GM21723 (cell line): ENCODE measurements around the gene HTR3A.
"Not testable (repeated sequence)": the region's sequence is repeated elsewhere in the genome, so short reads cannot be mapped to it uniquely, and the experiment has no call there.

Experiments
- ATAC-seq: cut with Tn5 transposase; IDR thresholded peaks from one replicate; pipeline ENCODE4 v1.9.1; 2021; ENCODE audit warnings: mild to moderate bottlenecking, moderate library complexity; ENCODE audit not compliant: unreplicated experiment

The HTR3A gene

DNA sequence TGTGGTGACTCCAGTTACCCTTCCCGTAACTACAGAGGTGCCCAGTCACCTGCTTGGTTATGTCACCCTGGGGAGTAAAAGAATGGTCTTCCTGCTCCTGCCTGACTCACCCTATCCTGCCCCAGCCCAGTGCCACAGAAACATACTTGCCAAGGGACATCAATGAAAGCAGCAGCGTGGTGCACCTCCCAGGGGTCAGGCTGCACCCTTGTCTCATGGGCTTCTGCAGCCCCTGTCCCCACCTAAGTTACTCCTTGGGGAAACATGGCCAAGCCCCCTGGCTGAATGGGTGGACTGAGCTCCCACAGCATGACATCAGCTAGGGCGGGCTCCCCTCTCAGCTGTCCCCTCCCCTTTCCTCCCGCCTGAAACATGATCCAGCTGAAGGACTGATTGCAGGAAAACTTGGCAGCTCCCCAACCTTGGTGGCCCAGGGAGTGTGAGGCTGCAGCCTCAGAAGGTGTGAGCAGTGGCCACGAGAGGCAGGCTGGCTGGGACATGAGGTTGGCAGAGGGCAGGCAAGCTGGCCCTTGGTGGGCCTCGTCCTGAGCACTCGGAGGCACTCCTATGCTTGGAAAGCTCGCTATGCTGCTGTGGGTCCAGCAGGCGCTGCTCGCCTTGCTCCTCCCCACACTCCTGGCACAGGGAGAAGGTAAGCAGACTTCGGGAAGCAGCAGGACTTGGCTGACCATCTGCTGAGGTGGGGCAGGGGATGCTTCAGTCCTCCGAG, at the start of gene HTR3A:
TSS of gene HTR3A (plus strand) at position 368 of the 730 bp plus-strand sequence. CDS start at position 586, 218 bp downstream.
- ATAC-seq = no peak

DNA sequence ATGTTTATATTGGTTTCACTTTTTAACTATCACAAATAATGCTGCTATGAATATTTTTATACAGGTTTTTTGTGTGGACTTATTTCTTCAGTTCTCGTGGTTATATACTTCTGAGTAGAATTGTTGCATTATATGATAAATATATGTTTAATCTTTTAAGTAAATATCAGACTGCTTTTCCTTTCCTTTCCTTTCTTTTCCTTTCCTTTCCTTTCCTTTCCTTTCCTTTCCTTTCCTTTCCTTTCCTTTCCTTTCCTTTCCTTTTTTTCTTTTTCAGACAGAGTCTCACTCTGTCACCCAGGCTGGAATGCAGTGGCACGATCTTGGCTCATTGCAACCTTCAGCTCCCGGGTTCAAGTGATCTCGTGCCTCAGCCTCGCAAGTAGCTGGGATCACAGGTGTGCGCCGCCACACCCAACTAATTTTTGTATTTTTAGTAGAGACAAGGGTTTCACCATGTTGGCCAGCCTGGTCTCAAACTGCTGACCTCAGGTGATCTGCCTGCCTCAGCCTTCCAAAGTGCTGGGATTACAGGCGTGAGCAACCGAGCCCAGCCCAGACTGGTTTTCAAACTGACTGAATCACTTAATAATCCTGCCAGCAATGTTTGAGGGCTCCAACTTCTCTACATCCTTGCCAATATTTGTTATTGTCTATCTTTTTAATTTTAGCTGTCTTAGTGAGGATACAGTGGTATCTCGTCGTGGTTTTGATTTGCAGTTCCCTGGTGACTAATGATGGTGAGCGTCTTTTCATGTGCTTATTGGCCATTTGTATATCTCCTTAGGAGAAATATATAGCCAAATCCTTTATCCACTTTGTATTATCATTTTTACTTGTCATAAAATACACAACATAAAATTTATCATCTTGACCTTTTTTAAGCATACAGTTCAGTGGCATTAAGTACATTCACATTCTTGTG, 48.4 kb upstream of the HTR3A start:
- ATAC-seq = no peak

- ATAC-seq = no peak
Measured at GRCh38 chr11:113928311-113928710, 46.6 kb upstream of the HTR3A start.

GRCh38 chr11:113932788-113933187, 42.1 kb upstream of the HTR3A start:
- no peak for ATAC-seq

GRCh38 chr11:113934193-113934592, 40.7 kb upstream of the HTR3A start:
- ATAC-seq = not testable (repeated sequence)

GRCh38 chr11:113934761-113935160, 40.1 kb upstream of the HTR3A start:
- no peak for ATAC-seq

DNA sequence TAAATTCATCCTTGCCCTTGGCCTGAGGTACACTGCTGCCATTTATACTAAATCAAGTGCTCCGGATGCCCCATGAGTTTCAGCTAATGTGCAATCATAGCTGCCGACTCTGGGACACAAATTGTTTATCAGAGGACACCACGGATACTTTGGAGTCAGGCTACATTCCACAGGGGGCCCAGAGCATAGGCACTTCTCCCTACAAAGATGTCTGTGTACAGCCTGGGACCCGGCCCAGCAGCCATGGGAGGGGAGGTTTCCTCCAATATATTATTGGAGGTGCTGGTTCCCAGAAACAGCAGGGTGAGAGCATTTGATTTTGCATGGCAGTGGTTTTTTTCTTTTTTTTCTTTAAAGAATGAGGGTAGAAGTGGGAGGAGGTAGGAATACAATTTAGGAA, 39.0 kb upstream of the HTR3A start:
- ATAC-seq = no peak

DNA sequence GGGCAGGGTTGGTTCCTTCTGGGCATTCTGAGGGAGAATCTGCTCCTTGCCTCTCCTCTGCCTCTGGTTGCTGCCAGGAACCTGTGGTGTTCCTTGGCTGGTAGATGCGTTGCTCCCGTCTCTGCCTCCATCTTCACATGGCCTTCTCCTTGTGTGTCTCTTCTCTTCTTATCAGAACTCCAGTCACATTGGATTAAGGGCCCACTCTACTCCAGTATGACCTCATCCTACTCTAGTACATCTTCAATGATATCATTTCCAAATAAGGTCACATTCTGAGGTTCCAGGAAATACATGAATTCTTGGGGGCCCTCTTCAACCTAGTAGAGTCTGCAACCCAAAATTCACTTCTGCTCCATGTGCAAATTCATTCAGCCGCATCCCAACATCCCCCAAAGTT, 37.0 kb upstream of the HTR3A start:
- no peak for ATAC-seq

DNA sequence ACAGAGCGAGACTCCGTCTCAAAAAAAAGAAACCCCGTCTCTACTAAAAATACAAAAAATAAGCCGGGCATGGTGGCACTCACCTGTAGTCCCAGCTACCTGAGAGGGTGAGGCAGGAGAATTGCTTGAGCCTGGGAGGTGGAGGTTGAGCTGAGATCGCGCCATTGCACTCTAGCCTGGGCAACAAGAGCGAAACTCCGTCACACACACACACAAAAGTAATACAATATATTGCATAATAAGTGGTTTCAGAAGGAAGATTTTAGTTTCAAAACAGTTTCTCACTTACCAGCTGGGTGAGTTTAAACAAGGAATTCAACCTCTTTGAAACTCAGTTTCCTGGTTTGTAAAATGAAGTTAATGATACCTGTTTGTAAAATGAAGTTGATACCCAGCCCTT, 32.7 kb upstream of the HTR3A start:
- ATAC-seq = no peak

DNA sequence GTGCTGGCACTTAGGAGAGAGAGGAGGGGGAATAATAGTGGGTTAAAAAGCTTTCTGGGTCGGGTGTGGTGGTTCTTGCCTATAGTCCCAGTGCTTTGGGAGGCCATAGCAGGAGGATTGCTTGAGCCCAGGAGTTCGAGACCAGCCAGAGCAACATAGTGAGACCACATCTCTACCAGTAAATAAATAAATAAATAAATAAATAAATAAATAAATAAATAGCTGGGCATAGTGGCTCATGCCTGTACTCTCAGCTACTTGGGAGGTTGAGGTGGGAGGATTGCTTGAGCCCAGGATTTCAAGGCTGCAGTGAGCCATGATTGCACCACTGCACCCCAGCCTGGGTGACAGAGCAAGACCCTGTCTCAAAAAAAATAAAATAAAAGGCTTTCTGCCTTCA, 28.7 kb upstream of the HTR3A start:
- not testable (repeated sequence) for ATAC-seq

GRCh38 chr11:113947994-113948393, 26.9 kb upstream of the HTR3A start:
- no peak for ATAC-seq

GRCh38 chr11:113949891-113950290, 25.0 kb upstream of the HTR3A start:
- no peak for ATAC-seq

DNA sequence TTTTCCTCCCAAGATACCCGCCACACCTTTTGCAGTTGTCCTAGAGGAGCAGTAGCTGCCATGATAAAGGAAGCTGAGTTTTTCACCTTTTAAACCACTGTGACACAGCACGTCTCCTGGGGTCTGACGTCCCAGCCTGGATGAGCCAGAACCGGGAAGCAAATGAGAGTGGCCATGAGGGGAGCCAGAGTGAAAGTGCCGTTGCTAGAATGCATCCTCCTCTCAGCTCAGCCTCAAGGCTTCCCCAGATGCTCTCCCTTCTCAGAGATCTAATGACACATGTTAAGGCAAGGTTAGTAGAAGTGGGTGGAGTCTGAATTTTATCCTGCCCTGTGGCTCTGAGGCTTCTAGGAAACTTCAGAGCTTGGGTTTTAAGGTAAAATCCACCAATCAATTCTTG, 23.4 kb upstream of the HTR3A start:
- no peak for ATAC-seq

DNA sequence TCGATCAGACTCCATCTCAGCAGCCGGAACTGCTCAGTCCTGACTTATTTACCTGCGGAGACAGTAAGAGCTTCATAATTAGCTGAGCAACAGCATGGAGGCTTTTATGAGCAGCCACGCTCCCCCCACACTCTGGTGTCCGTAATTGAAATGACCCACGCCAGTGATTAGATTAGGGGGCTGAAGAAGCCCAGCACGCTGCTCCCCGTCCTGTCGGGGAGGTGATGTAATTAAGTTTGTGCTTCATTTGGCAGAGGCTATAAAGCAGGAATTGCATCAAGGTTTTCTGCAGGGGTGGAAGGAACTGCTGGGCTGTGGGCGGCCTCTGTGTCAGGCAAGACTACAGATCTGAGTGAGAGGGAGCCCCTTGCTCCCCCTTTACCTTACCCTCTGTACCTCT, 22.8 kb upstream of the HTR3A start:
- ATAC-seq = no peak

DNA sequence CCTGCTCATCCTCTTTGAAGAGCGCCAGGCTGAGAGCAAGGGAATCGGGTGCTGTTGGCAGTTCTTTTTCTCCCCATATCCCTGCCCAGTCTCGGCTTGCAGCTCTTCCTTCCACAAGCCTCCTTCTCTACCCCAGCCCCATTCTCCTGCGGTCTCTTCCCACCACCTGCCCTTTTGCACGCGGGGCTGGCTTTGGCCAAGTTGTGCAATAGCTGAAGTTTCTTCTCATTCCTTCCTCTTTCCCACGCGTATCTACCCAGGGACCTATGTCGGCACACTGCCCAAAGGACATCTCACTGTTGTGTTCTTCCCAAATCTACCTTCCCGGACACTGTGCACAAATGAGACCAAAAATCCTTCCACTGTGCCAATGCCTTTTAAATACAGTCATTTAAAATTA, 22.3 kb upstream of the HTR3A start:
- ATAC-seq = no peak

GRCh38 chr11:113954235-113954634, 20.7 kb upstream of the HTR3A start:
- ATAC-seq = no peak

DNA sequence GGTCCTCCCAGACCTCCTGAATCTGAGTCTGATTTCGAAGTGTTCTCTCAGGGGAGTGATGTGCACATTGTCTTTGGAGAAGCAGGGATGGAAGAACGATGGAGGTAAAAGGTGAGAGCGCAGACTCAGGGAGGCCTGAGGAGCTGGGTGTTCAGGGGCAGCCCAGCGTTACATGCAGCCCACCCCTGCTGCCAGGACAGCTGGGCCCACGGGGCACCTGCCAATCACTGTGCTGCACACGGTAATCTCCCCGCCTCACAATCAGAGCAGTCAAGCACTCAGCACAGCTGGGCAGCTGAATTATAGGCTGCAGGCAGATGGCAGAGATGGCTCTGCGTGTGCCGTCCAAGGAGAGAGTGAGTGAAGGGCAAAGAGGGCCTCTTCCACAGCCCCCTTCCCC, 17.9 kb upstream of the HTR3A start:
- ATAC-seq = no peak

- ATAC-seq = no peak
Measured at GRCh38 chr11:113960702-113961330, 14.1 kb upstream of the HTR3A start.

GRCh38 chr11:113967361-113967760, 7.5 kb upstream of the HTR3A start:
- ATAC-seq = no peak

GRCh38 chr11:113971506-113972195, 3.3 kb upstream of the HTR3A start:
- ATAC-seq = no peak

DNA sequence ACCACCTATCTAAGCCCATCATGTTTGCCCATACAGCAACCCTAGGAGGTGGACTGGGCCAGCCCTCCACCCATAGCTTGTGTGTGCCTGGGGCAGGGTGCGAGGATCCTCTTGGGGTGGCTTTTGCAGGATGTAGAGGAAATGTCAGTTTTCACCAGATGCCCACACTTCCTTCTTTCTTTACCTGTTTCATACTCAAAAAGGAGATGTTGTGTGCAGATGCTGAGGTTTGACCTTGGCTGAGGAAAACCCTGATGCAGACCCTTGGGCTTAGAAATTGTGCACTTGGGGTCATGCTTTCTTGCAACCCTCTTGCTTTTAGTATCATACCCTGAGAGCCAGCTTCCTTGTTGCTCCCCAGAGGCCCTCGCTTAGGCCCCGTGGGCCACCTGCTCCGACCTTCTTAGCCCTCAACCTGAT, 2.2 kb downstream of the HTR3A start:
- no peak for ATAC-seq
